GM19025 (cell line): ENCODE measurements around the gene CFAP97.
"Not testable (repeated sequence)": the region's sequence is repeated elsewhere in the genome, so short reads cannot be mapped to it uniquely, and the experiment has no call there.

Source experiments
- ATAC-seq: cut with Tn5 transposase; IDR thresholded peaks from one replicate; pipeline ENCODE4 v1.9.1; 2021; ENCODE audit warnings: mild to moderate bottlenecking, low read depth, moderate library complexity; ENCODE audit not compliant: unreplicated experiment

Gene CFAP97

GRCh38 chr4:185142912-185143600 lies 60.7 kb downstream of the CFAP97 start, which contains the start of gene SLC25A4:
Gene SLC25A4 (plus strand): TSS chr4:185143266. CDS start chr4:185143373, 107 bp downstream.
- peak; percentile 95 for ATAC-seq

DNA sequence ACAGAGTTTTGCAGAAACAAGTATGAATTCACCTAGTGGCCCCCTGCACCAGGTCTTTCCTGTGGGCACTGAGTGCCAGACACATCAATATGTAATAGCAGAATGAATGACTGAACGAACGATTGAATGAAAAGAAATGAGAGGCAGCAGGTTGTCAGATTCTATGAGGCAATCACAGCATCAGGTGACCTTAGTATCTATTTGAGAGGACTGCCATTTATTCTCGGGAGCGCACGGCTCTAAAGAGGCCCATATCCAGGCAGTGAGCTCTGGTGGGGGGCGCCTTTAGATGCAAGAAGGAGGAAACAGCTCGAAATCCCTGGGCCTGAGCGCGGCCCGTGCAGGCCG lies 61.3 kb downstream of the CFAP97 start:
- no peak for ATAC-seq

DNA sequence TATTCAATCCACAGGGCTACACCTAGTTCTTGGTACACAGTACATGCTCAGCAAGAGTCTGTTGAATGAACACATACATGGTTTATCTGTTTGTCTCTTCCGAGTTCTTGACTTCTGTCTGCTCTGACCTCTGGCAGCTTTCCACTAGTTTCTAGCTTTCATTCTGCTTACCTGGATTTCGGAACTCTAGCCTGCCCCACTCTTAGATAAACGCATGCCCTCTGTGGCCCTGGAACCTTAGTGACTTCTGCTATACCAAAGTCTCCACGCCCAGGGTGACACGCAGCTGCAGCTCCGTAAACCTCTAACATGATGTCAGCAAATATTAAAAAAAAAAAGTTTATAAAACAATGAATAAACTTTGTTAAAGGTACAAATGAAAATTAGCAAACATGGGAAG lies 62.0 kb downstream of the CFAP97 start:
- ATAC-seq: no peak

DNA sequence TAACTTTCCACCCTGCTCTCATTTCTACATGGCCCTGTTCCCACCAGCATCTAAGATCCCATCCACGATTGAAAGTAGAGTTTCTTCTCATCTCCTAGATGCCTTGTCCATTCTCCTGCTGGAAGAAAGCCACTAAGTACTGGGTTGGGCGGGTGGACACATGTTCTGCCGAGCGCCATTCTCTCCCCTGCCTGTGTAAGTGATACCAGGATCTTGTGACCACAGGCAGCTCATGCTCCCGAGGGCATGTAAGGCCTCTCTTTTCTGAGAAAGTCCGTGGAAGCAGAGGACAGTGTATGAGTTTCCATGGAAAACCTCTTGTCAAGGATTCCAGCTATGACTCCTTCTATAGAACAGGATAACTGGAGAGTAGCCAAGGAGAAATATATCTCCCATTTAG lies 64.1 kb downstream of the CFAP97 start:
- ATAC-seq: no peak

DNA sequence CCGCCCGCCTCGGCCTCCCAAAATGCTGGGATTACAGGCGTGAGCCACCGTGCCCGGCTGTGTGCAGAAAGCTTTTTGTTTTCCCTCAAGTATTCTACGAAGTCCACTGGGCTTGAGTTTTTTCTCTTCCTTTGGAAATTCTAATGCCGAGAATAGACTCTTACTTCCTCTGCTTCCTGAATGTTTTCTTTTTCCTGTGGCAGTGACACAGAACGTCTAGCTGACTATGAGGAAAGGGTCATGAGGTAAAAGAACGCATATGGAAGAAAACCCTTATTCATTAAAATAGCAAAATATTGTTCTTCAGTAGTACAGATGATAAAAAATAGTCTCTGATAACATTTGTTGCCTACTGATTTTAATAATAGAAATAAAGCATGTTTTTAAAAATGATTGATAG lies 65.6 kb downstream of the CFAP97 start:
- no peak for ATAC-seq

DNA sequence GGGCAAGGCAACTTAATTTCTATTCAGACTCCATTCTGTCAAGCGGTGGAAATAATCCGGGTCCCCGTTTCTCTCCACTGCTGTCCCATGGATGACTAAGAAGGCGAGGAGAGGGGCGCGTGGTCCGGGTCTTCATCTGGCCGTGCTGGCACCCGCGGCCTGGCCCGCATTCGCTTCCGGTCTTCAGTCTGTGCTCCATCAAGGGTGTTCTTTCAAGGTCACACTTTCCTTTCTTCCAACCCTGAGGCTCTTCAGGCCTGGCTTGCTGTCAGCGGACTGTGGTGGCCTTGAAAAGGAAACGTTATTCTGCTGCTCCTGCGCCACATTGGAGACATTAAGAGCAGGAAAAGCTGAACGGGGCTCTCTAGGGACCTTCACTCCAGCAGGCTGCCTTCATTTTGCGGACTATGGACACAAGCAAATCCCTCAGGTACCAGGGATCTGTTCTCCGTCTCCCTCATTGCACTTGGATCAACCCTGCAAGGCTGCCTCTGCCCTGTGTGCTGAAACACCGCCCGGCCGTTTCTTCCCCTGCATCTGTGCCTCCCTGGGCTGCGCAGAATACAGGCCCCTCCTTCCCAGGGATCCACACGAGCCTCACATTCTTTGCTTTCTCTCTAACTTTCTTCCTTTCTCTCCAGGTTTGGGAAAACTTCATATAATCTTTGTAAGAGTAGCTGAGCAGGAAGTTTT lies 66.4 kb downstream of the CFAP97 start:
- ATAC-seq: no peak

DNA sequence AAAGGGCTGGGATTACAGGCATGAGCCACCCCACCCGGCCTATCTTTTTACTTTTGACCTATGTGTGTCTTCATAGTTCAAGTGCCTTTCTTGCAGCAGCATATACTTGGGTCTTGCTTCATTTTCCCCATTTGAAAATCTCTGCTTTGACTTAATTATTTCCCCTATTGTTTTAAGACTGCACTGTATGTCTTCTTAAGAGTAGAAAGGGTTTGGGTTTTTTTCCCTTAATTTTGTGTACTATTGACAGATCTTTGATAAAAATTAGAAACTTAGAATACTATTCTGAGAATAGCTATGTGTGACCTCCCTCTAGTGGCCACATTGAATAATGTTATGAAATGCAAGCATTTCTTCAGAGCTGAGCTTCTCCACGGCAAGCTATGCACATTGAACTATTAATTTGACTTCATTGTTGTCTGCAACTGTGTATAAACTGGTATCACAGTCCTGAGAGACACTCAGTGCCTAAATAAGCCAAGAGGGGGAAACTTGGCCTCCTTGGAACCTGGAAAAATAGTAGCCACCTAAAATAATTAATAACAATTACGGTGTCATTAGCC lies 69.4 kb downstream of the CFAP97 start:
- no peak for ATAC-seq

DNA sequence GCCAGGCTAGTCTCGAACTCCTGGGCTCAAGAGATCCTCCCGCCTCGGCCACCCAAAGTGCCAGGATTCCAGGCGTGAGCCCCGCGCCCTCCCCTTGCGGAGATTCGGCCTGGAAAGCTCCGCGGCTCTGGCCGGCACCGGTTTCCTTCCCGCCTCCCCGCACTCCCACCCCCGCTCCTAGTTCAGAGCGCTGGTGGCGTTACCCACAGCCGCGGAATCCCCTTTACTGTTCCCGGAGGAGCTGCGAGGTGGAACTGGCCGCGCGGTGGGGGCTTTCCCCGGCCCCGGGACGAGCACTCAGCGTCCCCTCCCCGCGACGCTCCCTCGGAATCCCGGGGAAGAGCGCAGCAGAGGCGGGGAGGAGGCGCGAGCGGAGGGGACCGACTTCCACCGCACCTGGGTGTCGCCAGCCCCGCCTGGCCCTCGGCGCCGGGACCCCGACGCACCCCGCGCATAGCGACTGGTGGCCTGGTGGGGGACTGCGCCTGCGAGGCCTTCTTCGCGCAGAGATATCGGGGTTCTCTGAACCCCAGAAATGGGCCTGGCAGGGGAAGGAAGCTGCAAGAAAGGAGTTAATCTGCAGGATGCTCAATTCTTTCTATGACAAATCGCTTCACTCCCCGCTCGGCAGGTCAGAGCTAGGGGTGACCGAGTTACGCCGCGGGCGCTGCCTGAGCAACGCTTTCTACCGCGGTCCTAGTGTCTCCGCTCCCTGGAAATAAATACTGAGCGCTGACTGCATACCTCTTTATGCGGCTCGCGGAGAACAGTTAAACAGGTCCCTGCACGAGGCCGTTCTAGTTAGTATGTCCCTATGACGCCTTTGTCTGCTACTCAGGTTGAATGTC lies 75.3 kb downstream of the CFAP97 start:
- no peak for ATAC-seq

DNA sequence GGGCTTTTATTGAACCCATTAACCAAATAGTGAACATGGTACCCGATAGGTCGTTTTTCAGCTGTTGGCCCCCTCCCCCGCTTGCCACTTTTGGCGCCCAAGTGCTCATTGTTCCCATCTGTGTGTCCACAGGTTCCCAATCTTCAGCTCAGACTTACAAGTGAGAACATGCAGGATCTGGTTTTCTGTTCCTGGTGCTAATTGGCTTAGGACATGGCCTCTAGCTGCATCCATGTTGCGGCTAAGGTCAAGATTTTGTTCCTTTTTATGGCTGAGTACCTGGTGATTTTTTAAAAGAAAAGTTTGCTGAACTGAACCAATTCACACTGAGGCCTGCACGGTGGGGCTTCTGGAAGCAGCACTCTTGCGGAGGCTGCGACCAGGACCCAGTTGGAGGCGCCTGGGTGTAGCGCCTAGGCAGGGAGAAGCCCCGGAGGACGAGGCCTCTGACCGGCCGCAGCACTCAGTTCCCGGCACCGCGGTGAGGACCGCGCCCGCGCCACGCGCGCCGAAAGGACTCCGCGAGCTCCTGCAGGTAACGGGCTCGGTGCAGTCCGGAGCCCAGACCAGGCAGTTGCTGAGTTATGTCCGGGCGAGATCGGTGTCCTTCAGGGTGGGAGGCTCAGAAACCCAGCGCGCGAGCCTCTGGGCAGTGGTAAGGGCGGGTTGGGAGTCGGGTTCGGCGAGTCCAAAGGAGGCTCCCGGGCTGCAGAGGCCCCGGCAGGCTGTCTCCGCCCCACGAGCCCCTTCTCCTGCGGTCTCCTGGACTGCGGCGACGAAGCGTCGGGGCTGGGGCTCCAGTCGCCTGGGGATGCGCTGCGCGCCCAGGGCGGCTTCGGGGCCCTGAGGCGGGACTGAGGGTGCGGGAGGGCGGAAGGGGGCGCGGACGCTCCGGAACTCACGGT lies 76.5 kb downstream of the CFAP97 start:
- no peak for ATAC-seq

GRCh38 chr4:185124006-185124405 lies 79.8 kb downstream of the CFAP97 start:
- ATAC-seq: no peak

DNA sequence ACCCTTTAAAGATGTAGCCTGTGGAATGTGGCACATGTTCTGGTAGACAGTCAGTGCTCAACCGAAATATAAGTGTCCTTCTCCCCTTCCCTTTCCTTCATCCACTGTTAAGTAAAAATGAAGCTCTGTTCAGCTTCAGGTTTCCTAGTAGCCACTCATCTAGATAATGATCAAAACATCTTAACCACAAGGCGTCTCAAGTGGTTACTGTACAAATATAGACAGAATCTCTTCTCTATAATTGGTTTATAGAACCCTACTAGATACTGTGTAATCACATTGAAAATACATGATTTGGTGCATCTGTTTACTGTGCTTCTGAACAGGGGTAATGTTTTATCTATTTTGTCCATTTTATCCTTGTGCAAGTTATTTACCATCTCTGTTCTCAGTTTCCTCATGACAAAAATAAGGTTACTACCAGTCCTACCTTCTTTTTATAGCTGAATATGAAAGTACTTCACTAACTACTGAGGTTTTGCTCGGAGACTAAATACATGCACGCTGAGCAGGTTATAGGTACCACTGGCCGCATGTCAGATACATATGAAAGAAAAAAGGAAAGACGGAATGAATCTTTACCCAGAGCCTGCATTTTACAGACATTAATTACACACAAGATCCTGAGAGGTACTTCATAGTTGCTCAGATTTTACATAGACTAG lies 81.0 kb downstream of the CFAP97 start:
- peak; percentile 74 for ATAC-seq

GRCh38 chr4:185120631-185120946 lies 83.2 kb downstream of the CFAP97 start:
- ATAC-seq: no peak

DNA sequence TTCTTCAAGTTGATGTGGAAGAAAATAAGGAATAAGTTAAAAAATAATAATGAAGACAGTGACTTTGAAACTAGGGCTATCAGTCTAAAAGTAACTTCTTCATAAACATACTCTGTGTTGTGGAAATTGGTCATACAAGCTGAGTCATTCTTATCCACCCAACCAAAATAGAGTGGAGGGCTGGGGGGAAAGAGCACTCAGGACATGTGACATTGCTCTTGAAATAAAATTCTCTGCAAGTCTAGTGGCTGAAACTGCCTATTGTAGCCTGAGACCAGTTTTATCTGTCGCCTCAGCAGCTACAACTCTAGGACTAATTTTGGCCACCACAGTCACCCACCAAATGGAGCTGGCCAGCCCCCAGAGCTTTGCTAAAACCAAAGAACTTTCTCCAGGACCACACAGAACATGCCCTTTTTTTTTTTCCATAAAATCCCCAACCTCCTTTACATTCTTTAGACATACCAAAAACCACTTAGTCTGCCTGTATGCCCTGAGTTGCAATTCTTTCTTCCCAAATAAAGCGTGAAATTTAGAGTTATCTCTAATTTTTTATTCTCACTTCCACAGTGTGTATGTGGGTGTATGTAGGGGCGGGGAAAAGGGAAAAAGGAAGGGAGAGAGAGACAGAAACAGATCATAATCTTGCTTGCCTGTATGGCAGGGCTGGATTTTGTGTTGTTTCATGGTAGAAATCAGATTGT lies 83.7 kb downstream of the CFAP97 start:
- ATAC-seq: no peak

DNA sequence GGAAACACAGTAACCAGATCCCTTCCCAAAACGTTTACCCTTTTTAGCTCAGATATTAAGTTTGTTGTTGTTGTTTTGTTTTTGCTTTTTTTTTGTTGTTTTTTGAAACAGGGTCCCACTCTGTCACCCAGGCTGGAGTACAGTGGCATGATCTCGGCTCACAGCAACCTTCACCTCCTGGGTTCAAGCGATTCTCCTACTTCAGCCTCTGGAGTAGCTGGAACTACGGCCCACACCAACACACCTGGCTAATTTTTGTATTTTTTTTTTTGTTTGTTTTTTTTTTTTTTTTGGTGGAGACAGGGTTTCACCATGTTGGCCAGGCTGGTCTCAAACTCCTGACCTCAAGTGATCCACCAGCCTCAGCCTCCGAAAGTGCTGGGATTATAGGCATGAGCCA lies 84.3 kb downstream of the CFAP97 start:
- not testable (repeated sequence) for ATAC-seq

- ATAC-seq: no peak
Observed at GRCh38 chr4:185118876-185119275, 84.9 kb downstream of the CFAP97 start.

- no peak for ATAC-seq
Observed at GRCh38 chr4:185117300-185117934, 86.4 kb downstream of the CFAP97 start.

DNA sequence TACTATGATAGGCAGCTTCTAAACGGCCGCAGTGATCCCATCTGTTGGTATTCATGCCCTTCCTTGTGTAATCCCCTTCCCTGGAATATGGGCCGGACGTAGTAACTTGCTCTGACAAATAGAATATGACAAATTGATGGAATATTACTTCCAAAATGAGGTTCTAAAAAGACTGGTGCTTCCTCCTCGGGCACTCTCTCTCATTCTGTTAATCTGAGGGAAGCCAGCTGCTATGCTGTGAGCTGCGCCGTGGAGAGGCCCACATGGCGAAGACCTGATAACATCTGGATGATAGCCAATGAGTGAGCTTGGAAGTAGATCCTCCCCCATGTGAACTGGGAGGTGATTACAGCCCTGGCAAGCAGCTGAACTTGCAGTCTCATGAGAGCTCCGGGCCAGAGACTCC lies 88.0 kb downstream of the CFAP97 start:
- no peak for ATAC-seq

DNA sequence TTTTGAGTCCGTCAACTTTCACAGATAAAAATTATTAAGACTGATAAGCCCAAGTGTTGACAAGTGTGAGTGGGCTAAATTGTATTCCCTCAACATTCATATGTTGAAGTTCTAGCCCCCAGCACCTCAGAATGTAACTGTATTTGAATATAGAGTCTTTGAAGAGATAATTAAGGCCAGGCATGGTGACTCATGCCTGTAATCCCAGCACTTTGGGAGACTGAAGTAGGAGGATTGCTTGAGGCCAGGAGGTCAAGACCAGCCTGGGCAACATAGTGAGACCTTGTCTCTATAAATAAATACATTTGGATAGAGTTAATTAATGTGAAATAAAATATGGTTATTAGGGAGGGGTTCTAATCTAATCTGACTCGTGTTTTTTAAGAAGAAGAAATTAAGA lies 90.5 kb downstream of the CFAP97 start:
- ATAC-seq: no peak

- no peak for ATAC-seq
Observed at GRCh38 chr4:185112104-185112503, 91.7 kb downstream of the CFAP97 start.
